Limb (tissue), 2 donors: ENCODE results near the gene MAPKAPK3.

Experiments used
- DNase-seq, 2 donors: peaks; one replicate each; pipeline ENCODE4 v3.0.0-alpha.2; 2016; ENCODE audit errors: extremely low spot score in 2 of 2

MAPKAPK3 gene

GRCh38 chr3:50626401-50626800 lies 9.4 kb downstream of the MAPKAPK3 start:
- DNase-seq, result no peak

- no peak for DNase-seq
Measured at GRCh38 chr3:50627407-50628051, 10.6 kb downstream of the MAPKAPK3 start.

GRCh38 chr3:50628601-50629000 lies 11.7 kb downstream of the MAPKAPK3 start:
- no peak for DNase-seq

GRCh38 chr3:50630394-50630793 lies 13.4 kb downstream of the MAPKAPK3 start:
- DNase-seq, result no peak

- DNase-seq, result no peak
Measured at GRCh38 chr3:50630877-50631276, 13.9 kb downstream of the MAPKAPK3 start.

GRCh38 chr3:50632450-50632849 lies 15.5 kb downstream of the MAPKAPK3 start:
- no peak for DNase-seq

GRCh38 chr3:50633230-50633790 lies 16.4 kb downstream of the MAPKAPK3 start:
- no peak for DNase-seq

- DNase-seq, result no peak
Measured at GRCh38 chr3:50635066-50635465, 18.1 kb downstream of the MAPKAPK3 start.

GRCh38 chr3:50637011-50637410 lies 20.1 kb downstream of the MAPKAPK3 start:
- no peak for DNase-seq

GRCh38 chr3:50637945-50638344 lies 21.0 kb downstream of the MAPKAPK3 start:
- DNase-seq, result no peak

GRCh38 chr3:50639055-50639494 lies 22.1 kb downstream of the MAPKAPK3 start:
- DNase-seq, result no peak

- DNase-seq, result no peak
Measured at GRCh38 chr3:50642382-50642781, 25.4 kb downstream of the MAPKAPK3 start.

GRCh38 chr3:50644561-50644960 lies 27.6 kb downstream of the MAPKAPK3 start:
- DNase-seq, result peak in 1 of 2 donors; percentile 23

- DNase-seq, result no peak
Measured at GRCh38 chr3:50645378-50645777, 28.4 kb downstream of the MAPKAPK3 start.

- peak in 1 of 2 donors; percentile 39 for DNase-seq
Measured at GRCh38 chr3:50648313-50648712, 31.4 kb downstream of the MAPKAPK3 start.

- no peak for DNase-seq
Measured at GRCh38 chr3:50648944-50649343, 32.0 kb downstream of the MAPKAPK3 start.

- no peak for DNase-seq
Measured at GRCh38 chr3:50649451-50649931, 32.5 kb downstream of the MAPKAPK3 start.

GRCh38 chr3:50650018-50650417 lies 33.1 kb downstream of the MAPKAPK3 start:
- no peak for DNase-seq

GRCh38 chr3:50651445-50651844 lies 34.5 kb downstream of the MAPKAPK3 start:
- no peak for DNase-seq

- peak in 1 of 2 donors; percentile 52 for DNase-seq
Measured at GRCh38 chr3:50651920-50652529, 35.1 kb downstream of the MAPKAPK3 start.

- DNase-seq, result no peak
Measured at GRCh38 chr3:50652709-50653108, 35.8 kb downstream of the MAPKAPK3 start.

- no peak for DNase-seq
Measured at GRCh38 chr3:50653937-50654595, 37.1 kb downstream of the MAPKAPK3 start.
